CD4-positive, alpha-beta T cell treated with Interleukin-4 for 4 hours (primary cell): Measurements from ENCODE around the gene LACTB.

Source experiments
- DNase-seq: peaks from one replicate; pipeline ENCODE4 v3.0.0-alpha.2; 2020

The LACTB gene

GRCh38 chr15:63134245-63134985 lies 12.8 kb downstream of the LACTB start:
- no peak for DNase-seq

DNA sequence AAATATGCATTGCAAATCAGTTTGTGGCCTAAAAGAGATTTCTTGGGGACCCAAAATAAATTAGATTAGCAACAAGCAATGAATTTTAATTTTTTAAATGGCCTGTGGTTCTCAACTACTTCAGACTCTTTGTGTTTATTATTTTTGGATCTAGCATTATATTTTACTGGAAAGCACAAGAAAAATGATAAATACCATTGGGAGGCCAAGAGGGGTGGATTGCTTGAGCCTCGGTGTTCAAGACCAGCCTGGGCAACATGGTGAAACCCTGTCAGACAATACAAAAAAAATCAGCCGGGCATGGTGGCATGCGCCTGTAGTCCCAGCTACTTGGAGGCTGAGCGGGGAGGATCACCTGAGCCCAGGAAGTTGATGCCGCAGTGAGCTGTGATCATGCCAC lies 13.6 kb downstream of the LACTB start:
- no peak for DNase-seq

DNA sequence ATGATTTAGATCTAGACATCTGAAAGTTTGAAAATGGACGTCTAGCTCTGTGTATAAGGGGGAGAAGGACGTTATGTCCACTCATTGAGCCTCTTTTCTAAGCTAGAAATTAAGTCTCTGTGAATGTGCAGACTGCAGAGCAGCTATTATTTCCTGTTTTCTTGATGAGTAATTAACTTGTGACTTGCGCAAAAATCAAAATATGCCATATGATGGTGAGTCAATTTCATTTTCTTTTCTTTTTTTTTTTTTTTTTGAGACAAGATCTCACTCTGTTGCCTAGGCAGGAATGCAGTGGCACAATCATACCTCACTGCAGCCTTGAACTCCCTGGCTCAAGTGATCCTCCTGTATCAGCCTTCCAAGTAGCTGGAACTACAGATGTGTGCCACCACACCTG lies 14.1 kb downstream of the LACTB start:
- DNase-seq: peak; percentile 32

- no peak for DNase-seq
These were observed 15.1 kb downstream of the LACTB start for GRCh38 chr15:63136742-63137141.

- DNase-seq: no peak
These were observed 19.3 kb downstream of the LACTB start for GRCh38 chr15:63140936-63141335.

DNA sequence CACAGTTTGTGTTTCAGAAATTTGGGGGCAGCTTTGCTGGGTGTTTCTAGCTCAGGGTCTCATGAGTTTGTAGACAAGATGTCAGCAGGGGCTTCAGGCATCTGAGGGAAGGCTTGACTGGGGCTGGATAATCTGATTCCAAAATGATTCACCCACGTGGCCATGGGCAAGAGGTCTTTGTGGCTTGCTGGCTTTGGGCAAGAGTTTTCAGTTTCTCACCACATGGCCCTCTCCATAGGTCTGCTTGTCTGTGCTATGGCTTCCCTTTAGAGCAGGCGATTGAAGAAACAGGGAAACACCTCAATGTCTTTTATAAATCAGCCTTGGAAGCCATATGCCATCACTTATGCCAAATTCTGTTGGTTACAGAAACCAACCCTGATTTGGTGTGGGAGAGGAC lies 23.8 kb downstream of the LACTB start:
- DNase-seq: no peak

DNA sequence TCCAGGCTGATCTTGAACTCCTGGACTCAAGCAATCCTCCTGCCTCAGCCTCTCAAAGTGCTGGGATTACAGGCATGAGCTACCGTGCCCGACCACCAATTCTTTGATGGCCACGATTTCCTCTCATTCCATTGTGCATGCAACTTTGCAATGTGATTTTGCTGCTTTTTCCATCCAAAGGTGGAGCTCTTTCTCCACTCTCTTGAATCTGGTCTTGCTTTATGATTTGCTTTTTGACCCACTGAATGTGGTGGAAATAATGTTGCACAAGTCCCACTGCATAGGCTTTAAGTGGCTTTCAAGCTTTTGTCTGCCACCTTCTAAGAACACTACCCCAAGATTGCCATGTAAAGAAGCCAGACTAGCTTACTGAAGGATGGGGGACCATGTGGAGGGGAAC lies 25.0 kb downstream of the LACTB start:
- DNase-seq: no peak

DNA sequence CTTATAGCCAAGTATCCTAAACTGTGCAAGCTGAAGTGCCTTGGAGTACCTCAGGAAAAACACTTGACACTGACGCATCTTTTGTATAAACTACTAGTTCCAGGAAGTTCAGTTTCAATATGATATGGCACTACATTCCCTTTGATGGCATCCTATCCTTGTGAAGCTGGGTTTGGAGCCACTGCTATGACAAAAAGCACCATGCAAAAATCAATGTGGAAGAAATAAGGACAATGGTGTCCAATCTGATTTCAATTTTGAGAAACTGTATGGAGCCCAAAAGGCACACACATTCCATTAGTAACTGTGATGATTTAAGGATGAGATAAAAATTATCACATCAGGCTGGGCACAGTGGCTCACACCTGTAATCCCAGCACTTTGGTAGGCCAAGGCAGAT lies 30.0 kb downstream of the LACTB start:
- DNase-seq: no peak

DNA sequence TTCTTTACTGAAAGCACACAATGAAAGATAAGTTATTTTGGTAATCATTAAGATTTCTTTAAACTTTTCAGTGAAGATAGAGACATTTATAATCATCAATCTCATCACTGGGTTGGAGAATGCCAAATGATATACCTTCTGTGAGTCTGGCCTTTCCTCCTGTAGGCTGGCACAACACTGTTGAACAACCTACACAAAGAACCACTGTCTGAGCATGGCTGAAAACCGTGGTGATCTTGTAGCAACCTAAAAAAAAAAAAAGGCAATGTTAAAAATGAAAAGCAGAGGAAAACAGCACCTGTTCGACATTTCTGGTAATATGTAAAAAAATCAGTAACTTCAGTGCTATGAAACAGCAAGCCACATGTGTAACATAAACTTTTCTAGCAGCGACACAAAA lies 33.8 kb downstream of the LACTB start:
- DNase-seq: no peak

DNA sequence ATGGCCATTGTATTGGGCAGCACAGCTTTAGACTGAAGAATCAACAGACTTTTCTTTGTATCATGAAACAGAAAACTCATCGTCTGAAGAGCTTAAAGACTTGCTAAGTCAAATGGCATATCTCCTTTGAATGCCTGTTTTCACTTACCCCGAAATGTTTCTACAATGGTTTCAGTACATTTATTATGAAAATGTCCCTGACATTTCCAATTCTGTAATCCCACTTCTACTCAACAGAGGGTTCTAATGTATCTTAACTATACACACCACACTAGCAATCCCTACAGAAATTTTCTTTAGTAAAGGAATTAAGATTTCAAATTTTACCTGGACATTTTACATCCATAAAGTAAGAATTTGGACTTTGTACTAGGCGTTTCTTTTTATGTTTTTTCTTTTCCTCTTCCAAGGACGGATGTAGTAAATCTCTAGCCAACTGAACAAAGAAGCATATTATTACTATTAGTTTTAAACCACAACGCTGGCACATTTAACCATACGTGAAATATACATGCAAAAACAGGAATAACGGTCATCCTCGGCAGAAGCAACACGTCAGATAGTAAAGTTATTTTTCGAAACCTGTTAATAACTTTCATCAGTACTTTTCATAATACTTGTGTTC lies 34.5 kb downstream of the LACTB start:
- DNase-seq: no peak

GRCh38 chr15:63156755-63157117 lies 35.1 kb downstream of the LACTB start:
- peak; percentile 18 for DNase-seq

- peak; percentile 88 for DNase-seq
These were observed 35.6 kb downstream of the LACTB start, which contains the start of gene RPS27L for GRCh38 chr15:63157118-63157843. TSS of gene RPS27L (minus strand) at chr15:63157477. CDS start at chr15:63157405, 72 bp downstream.

- DNase-seq: peak; percentile 33
These were observed 36.3 kb downstream of the LACTB start for GRCh38 chr15:63157891-63158431.

DNA sequence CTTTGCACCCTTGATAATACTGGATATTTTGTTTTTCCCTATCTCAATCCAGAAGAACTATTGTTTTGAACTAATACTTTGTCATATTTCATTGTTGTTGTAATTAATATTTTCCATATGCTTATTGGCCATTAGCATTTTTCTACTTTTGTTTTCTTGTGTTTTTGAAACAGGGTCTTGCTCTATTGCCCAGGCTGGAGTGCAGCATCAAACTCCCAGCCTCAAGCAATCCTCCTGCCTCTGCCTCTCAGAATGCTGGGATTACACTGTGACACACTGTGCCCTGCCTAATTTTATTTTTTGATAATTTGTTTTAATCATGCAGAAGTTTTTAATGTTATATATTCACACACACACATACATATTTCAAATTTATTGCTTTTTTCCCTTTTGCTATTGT lies 39.0 kb downstream of the LACTB start:
- no peak for DNase-seq

DNA sequence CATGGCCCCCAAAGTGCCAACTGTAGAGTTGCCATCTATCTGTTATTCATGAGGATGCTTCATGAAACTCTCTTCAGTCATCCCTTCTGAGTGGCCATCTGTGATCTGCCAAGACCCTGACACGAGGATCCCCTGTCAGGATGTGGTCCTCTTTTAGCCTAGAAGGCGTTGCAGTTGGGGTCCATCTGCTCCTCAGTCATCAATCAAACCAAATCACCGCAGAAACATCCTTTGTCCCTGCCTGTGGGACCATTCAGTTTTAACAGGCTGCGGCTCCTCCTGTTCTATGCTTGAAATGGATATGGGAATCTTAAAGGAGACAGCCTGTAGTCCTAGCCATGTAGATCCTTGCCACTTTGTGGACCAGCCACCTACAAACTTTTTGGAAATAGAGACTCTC lies 41.6 kb downstream of the LACTB start:
- no peak for DNase-seq

- DNase-seq: no peak
These were observed 43.7 kb downstream of the LACTB start for GRCh38 chr15:63165166-63165859.

- DNase-seq: peak; percentile 24
These were observed 44.6 kb downstream of the LACTB start for GRCh38 chr15:63166219-63166618.

GRCh38 chr15:63169788-63170187 lies 48.1 kb downstream of the LACTB start:
- no peak for DNase-seq

DNA sequence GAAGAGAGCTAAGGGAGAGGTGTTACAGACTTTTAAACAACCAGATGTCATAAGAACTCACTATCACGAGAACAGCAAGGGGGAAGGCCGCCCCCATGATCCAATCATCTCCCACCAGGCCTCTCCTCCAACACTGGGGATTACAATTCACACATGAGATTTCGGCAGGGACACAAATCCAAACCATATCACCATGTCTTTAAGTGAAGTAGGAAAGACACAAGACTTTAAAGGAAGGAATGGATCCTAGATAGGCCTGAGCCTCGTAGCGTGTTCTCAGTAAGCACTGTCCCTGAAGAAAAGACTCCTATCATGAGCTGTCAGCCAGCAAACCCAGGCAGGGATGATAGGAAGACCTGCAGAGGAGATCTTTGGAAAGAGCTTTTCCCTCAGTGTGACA lies 50.7 kb downstream of the LACTB start:
- no peak for DNase-seq

- DNase-seq: no peak
These were observed 51.3 kb downstream of the LACTB start for GRCh38 chr15:63172851-63173451.

DNA sequence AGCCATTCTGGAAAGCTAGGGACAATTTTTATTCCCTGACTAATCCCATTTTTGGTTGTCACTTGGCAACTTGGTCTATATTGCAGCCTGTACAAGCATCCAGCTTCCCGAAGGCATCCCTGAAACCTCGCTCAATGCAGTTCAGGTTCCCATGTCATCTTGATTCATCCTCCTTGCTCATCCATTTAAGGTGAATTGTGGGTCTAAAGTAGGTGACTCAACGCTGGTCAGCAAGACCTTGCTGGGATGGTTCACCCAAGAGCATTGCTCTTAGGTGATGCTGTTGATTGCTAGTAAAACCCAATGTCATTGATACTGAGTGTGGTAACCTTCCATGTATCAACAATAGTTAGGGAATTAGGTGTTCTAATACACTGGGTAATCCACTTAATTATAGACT lies 54.6 kb downstream of the LACTB start:
- no peak for DNase-seq

DNA sequence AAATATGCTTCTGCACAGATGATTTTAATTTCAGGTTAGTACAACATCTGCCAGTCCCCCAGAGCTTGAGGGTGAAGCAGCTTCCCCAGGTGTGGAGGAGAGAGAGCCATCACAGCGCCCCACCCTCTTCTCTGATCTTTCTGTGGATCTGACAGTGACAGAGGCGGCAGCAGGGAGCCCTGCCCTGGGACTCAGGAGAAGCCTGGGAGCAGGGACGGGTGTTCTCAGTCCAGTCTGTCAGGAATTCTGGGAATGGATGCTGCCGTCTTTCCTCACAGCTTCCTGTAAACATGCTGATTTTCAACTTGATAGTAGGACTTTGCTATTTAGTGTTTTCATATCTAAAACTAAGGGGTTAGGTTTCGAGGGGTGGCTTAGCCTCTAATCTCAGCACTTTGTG lies 56.4 kb downstream of the LACTB start:
- DNase-seq: no peak

GRCh38 chr15:63180746-63181145 lies 59.1 kb downstream of the LACTB start:
- no peak for DNase-seq
